RWPE1 (cell line): ENCODE measurements around the gene KLHL4.

Experiments
- CTCF ChIA-PET: fragments of 350-600 bp; sonication (Branson Sonifier 250); formaldehyde crosslinking; extraction: SDS; loops from one replicate; lab custom pipeline; 2021; lab: Yijun Ruan, JAX
- POLR2A ChIA-PET: fragments of 400-600 bp; formaldehyde crosslinking; extraction: SDS; loops from one replicate; lab custom pipeline; 2020; ENCODE audit warnings: antibody characterized with exemption; ENCODE audit not compliant: low non-redundant PET; lab: Yijun Ruan, JAX
- DNase-seq: peaks from one replicate; pipeline ENCODE4 v3.0.0; 2012; ENCODE audit warnings: low spot score
- H3K27ac ChIP-seq: fragments of 450-650 bp; 2 replicates; pipeline ENCODE4 v1.5.1; 2017
- CTCF ChIP-seq: fragments of 450-650 bp; conservative IDR thresholded peaks from 2 replicates; pipeline ENCODE4 v1.5.1; 2017; ENCODE audit warnings: low read depth, mild to moderate bottlenecking

KLHL4 gene

GRCh38 chrX:87572901-87573300 is 55.3 kb downstream of the KLHL4 start:
- DNase-seq = no peak
- ChIA-PET CTCF (no interaction called here), POLR2A (no interaction called here)
- H3K27ac ChIP-seq = no peak overlapping the region
- no peak for TF ChIP-seq CTCF

GRCh38 chrX:87578978-87579377 is 61.4 kb downstream of the KLHL4 start:
- ChIA-PET POLR2A (no interaction called here), CTCF (no interaction called here)
- DNase-seq = no peak

DNA sequence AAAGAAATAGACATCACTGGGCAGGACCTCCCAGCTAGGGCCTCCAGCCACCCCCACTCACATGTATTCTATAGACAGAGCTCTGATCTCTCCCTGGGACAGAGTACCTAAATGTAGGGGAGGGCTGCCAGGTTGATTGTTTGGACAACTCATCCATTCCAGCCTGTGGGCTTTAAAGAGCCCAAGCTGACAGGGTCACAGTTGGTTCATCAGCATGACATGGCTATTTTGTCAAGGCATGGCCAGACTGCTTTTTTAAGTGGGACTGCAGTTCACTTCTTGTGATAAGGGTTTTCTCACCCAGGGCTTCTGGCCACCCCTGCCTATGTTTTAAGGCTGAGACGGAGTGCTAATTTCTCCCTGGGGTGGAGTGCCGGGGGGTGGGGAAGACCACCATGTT is 63.3 kb downstream of the KLHL4 start:
- ChIA-PET CTCF (interaction anchor here (0.6 kb wide), 2 partner anchors 12 to 1128 kb away, joined by 3 to 4 read pairs; no protein-coding TSS in a partner anchor), POLR2A (no interaction called here)
- TF ChIP-seq CTCF = no peak
- DNase-seq = no peak
- H3K27ac ChIP-seq = no peak overlapping the region

More at GRCh38 chrX:87578978-87579377, 61.4 kb downstream of the KLHL4 start:
- H3K27ac ChIP-seq = no peak overlapping the region
- TF ChIP-seq CTCF = no peak

- no peak for DNase-seq
- ChIA-PET CTCF (no interaction called here), POLR2A (no interaction called here)
- no peak for TF ChIP-seq CTCF
- no peak overlapping the region for H3K27ac ChIP-seq
Measured at GRCh38 chrX:87582453-87582852, 64.9 kb downstream of the KLHL4 start.

GRCh38 chrX:87583679-87584078 is 66.1 kb downstream of the KLHL4 start:
- ChIA-PET POLR2A (no interaction called here), CTCF (no interaction called here)
- no peak for DNase-seq

GRCh38 chrX:87616371-87616770 is 98.8 kb downstream of the KLHL4 start:
- no peak for TF ChIP-seq CTCF
- ChIA-PET CTCF (no interaction called here), POLR2A (no interaction called here)
- DNase-seq = no peak
- H3K27ac ChIP-seq = no peak overlapping the region

More at GRCh38 chrX:87583679-87584078, 66.1 kb downstream of the KLHL4 start:
- no peak overlapping the region for H3K27ac ChIP-seq
- no peak for TF ChIP-seq CTCF
